ENCODE results near the gene ATP8B4. TPM values are rescaled to one million over a fixed set of nuclear protein-coding genes. Genes with fewer than 3 reads are reported as not detected.

The ATP8B4 gene
- total and polyA plus RNA-seq, 7 donors = 1.2 to 11.1 (median 4.9) TPM

GRCh38 chr15:50030456-50030855 is 88.6 kb downstream of the ATP8B4 start:
- Histone ChIP-seq H3K4me3 (no peak overlapping the region), H3K4me1 (no peaks in the 10 kb centered on the region), H3K36me3 (no peaks in the 10 kb centered on the region), H3K27ac (no peak overlapping the region), H3K9me3 (no peaks in the 10 kb centered on the region), H3K27me3 (no peaks in the 10 kb centered on the region)
- no peak for DNase-seq
- intact Hi-C loops (cut with DNase I) = no loop called here
- TF ChIP-seq EP300 (IDR thresholded peaks at IDR 0.05) (no peak), POLR2A (IDR thresholded peaks at IDR 0.05) (no peak), POLR2AphosphoS5 (IDR thresholded peaks at IDR 0.05) (no peak), CTCF (IDR thresholded peaks at IDR 0.05) (no peak)

GRCh38 chr15:50028326-50028725 is 90.7 kb downstream of the ATP8B4 start:
- H3K27ac ChIP-seq = no peak overlapping the region
- no peaks in the 10 kb centered on the region for H3K27me3 ChIP-seq
- H3K36me3 ChIP-seq = no peaks in the 10 kb centered on the region
- H3K9me3 ChIP-seq = no peaks in the 10 kb centered on the region
- TF ChIP-seq EP300 (IDR thresholded peaks at IDR 0.05) = no peak
- TF ChIP-seq POLR2A (IDR thresholded peaks at IDR 0.05) = no peak
- TF ChIP-seq POLR2AphosphoS5 (IDR thresholded peaks at IDR 0.05) = no peak
- no peak for TF ChIP-seq CTCF (IDR thresholded peaks at IDR 0.05)
- intact Hi-C loops (cut with DNase I) = no loop called here
- peaks cover 0 to 16% (median 13%) of the 10 kb centered on the region in 4 donors for H3K4me1 ChIP-seq
- H3K4me3 ChIP-seq = no peak overlapping the region
- no peak for DNase-seq

DNA sequence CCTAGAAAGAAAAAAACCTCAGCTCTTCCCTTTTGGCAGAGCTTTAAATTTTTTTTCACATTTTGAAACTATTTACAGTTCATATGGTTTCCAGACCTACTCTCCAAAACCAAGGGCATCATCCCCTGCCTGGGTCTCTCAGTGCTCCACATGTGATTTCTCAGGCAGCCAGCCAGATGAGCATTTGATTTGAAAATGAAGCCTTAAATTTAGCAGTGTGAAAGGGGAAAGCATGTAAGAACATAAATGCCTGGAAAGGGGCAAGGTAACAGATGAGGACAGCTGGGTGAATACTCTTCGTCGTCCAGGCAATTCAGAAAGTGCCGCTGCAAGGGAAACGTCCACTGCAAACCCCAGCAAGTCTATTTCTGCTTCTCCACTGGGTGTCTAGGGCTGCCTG is 94.8 kb downstream of the ATP8B4 start:
- peaks cover 0 to 21% (median 15%) of the 10 kb centered on the region in 4 donors for H3K4me1 ChIP-seq
- no peaks in the 10 kb centered on the region for H3K9me3 ChIP-seq
- DNase-seq = no peak
- intact Hi-C loops (cut with DNase I) = no loop called here
- peak overlapping the region in 1 of 4 donors; percentile 18 for H3K4me3 ChIP-seq
- 65 to 83% methylated on average over 4 of the region's 4 CpGs for WGBS, 2 donors
- H3K27ac ChIP-seq = peak overlapping the region in 3 of 4 donors; percentile 30 to 61 (median 39)
- H3K36me3 ChIP-seq = no peaks in the 10 kb centered on the region
- no peak for TF ChIP-seq POLR2A (IDR thresholded peaks at IDR 0.05)
- no peak for TF ChIP-seq CTCF (IDR thresholded peaks at IDR 0.05)
- no peak for TF ChIP-seq EP300 (IDR thresholded peaks at IDR 0.05)
- TF ChIP-seq POLR2AphosphoS5 (IDR thresholded peaks at IDR 0.05) = no peak
- H3K27me3 ChIP-seq = no peaks in the 10 kb centered on the region

DNA sequence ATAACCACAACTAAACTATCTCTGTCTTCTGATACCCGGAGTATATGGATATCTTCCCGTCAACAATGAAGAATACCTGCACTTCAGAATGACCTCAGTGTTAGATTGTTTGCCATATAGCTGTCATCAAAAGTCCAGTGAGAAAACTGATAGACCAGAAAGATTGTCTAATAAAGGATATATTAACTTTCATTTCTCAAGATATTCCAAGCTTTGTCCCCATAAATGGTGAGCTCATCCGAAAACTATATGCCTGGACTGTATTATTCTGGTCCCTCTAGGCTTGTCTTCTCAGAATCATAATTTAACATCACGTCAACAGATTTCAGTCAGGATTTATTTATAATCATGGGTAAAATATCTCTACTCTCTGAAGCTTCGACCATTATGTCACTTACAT is 100.5 kb downstream of the ATP8B4 start:
- 93 to 94% methylated on average over 5 of the region's 5 CpGs for WGBS, 2 donors
- no peak for TF ChIP-seq POLR2A (IDR thresholded peaks at IDR 0.05)
- TF ChIP-seq CTCF (IDR thresholded peaks at IDR 0.05) = no peak
- TF ChIP-seq EP300 (IDR thresholded peaks at IDR 0.05) = no peak
- no peak for TF ChIP-seq POLR2AphosphoS5 (IDR thresholded peaks at IDR 0.05)
- intact Hi-C loops (cut with DNase I) = no loop called here
- Histone ChIP-seq H3K27me3 (no peaks in the 10 kb centered on the region), H3K4me3 (no peak overlapping the region), H3K4me1 (peaks cover 0 to 23% (median 6%) of the 10 kb centered on the region in 4 donors), H3K9me3 (no peaks in the 10 kb centered on the region), H3K36me3 (no peaks in the 10 kb centered on the region), H3K27ac (no peak overlapping the region)
- DNase-seq = no peak

GRCh38 chr15:50017522-50017921 is 101.5 kb downstream of the ATP8B4 start:
- Histone ChIP-seq H3K4me1 (peaks cover 0 to 17% (median 4%) of the 10 kb centered on the region in 4 donors), H3K4me3 (no peak overlapping the region), H3K36me3 (no peaks in the 10 kb centered on the region), H3K27ac (peak overlapping the region in 1 of 4 donors; percentile 44), H3K9me3 (no peaks in the 10 kb centered on the region), H3K27me3 (no peaks in the 10 kb centered on the region)
- WGBS, 2 donors = 85 to 89% methylated on average over 1 of the region's 1 CpG
- no peak for DNase-seq
- intact Hi-C loops (cut with DNase I) = no loop called here
- TF ChIP-seq CTCF (IDR thresholded peaks at IDR 0.05) (no peak), POLR2AphosphoS5 (IDR thresholded peaks at IDR 0.05) (no peak), EP300 (IDR thresholded peaks at IDR 0.05) (no peak), POLR2A (IDR thresholded peaks at IDR 0.05) (no peak)

Data from sigmoid colon (tissue), 7 donors.